IMR-90 (cell line): ENCODE measurements around the gene INPP4A. TPM values are rescaled to one million over a fixed set of nuclear protein-coding genes. Genes with fewer than 3 reads are reported as not detected.

Source experiments
- ATAC-seq: fragments of 200-7000 bp; cut with Tn5 transposase; 2 replicates; pipeline ENCODE4 v1.9.1; 2020; ENCODE audit warnings: low read depth, mild to moderate bottlenecking, moderate library complexity
- BruUV-seq: library from RNA; stranded (reverse); fragments of 400-500 nt; replicated peaks from 2 replicates; lab custom pipeline; 2021; lab: Mats Ljungman, UMichigan
- CTCF ChIA-PET: fragments of 300-600 bp; formaldehyde crosslinking; extraction: SDS; loops from one replicate; lab custom pipeline; 2021; ENCODE audit warnings: antibody characterized with exemption; lab: Yijun Ruan, JAX
- POLR2A ChIA-PET: fragments of 300-600 bp; sonication (Branson Sonifier 250); formaldehyde crosslinking; loops from one replicate; lab custom pipeline; 2022; ENCODE audit warnings: antibody characterized with exemption; ENCODE audit not compliant: unreplicated experiment; lab: Charles Lee
- DNase-seq: peaks from one replicate; pipeline ENCODE4 v3.0.0; 2013
- H2AFZ ChIP-seq: replicated peaks from 2 replicates; pipeline ENCODE3; 2013; ENCODE audit warnings: low read length, mild to moderate bottlenecking; ENCODE audit not compliant: poor library complexity
- H2AK5ac ChIP-seq: 2 replicates; pipeline ENCODE4 v1.6.1; 2013; ENCODE audit warnings: low read depth, low read length, inconsistent platforms
- H2AK9ac ChIP-seq: replicated peaks from 2 replicates; pipeline ENCODE3; 2013; ENCODE audit warnings: mild to moderate bottlenecking, low read depth, low read length, moderate library complexity; ENCODE audit not compliant: poor library complexity
- H2BK120ac ChIP-seq: 2 replicates; pipeline ENCODE4 v1.6.1; 2013; ENCODE audit warnings: low read depth, low read length, inconsistent platforms
- H2BK15ac ChIP-seq: 3 replicates; pipeline ENCODE4 v1.6.1; 2013; ENCODE audit warnings: low read depth, low read length, inconsistent platforms
- H2BK20ac ChIP-seq: 2 replicates; pipeline ENCODE4 v1.6.1; 2013; ENCODE audit warnings: low read depth, mild to moderate bottlenecking, inconsistent platforms, low read length, moderate library complexity
- H2BK5ac ChIP-seq: 2 replicates; pipeline ENCODE4 v1.6.1; 2013; ENCODE audit warnings: mild to moderate bottlenecking, low read depth, low read length, inconsistent platforms; ENCODE audit not compliant: poor library complexity, severe bottlenecking
- H3K14ac ChIP-seq: replicated peaks from 2 replicates; pipeline ENCODE4 v1.6.1; 2013; ENCODE audit warnings: low read depth, low read length, inconsistent platforms
- H3K18ac ChIP-seq: 2 replicates; pipeline ENCODE4 v1.6.1; 2013; ENCODE audit warnings: low read depth, low read length, control low read depth
- H3K23ac ChIP-seq: 2 replicates; pipeline ENCODE4 v1.6.1; 2013; ENCODE audit warnings: low read depth, low read length, inconsistent platforms
- H3K27ac ChIP-seq: 2 replicates; pipeline ENCODE4 v1.5.1; 2013; ENCODE audit warnings: mild to moderate bottlenecking, control low read depth, low read length; ENCODE audit not compliant: insufficient read depth
- H3K27me3 ChIP-seq: 2 replicates; pipeline ENCODE4 v1.6.1; 2013; ENCODE audit warnings: low read length; ENCODE audit not compliant: control insufficient read depth, insufficient read depth
- H3K36me3 ChIP-seq: 2 replicates; pipeline ENCODE4 v1.6.1; 2013; ENCODE audit warnings: low read length, mixed read lengths; ENCODE audit not compliant: control insufficient read depth, insufficient read depth
- H3K4ac ChIP-seq: 2 replicates; pipeline ENCODE4 v1.6.1; 2013; ENCODE audit warnings: low read depth, low read length, inconsistent platforms
- H3K4me1 ChIP-seq: 2 replicates; pipeline ENCODE4 v1.6.1; 2013; ENCODE audit warnings: low read length, mixed read lengths; ENCODE audit not compliant: control insufficient read depth, insufficient read depth
- H3K4me2 ChIP-seq: 2 replicates; pipeline ENCODE4 v1.6.1; 2013; ENCODE audit warnings: low read depth, mild to moderate bottlenecking, control low read depth, low read length, moderate library complexity
- H3K4me3 ChIP-seq: 2 replicates; pipeline ENCODE4 v1.5.1; 2013; ENCODE audit warnings: low read depth, mild to moderate bottlenecking, control low read depth, low read length, moderate library complexity; ENCODE audit not compliant: insufficient read depth
- H3K56ac ChIP-seq: 2 replicates; pipeline ENCODE4 v1.6.1; 2013; ENCODE audit warnings: low read length, inconsistent platforms; ENCODE audit not compliant: insufficient read depth; ENCODE audit errors: extremely low read depth
- H3K79me1 ChIP-seq, 2 experiments: 2 replicates each; pipeline ENCODE4 v1.6.1; 2013; ENCODE audit warnings: low read length in 2 of 2, inconsistent platforms in 1 of 2, low read depth in 1 of 2
- H3K9ac ChIP-seq: 2 replicates; pipeline ENCODE4 v1.6.1; 2013; ENCODE audit warnings: low read depth, low read length, control low read depth
- H3K9me1 ChIP-seq: 2 replicates; pipeline ENCODE4 v1.6.1; 2013; ENCODE audit warnings: low read length, inconsistent platforms; ENCODE audit not compliant: insufficient read depth
- H3K9me3 ChIP-seq: 2 replicates; pipeline ENCODE4 v1.6.1; 2013; ENCODE audit warnings: low read length; ENCODE audit not compliant: control insufficient read depth, insufficient read depth
- H4K20me1 ChIP-seq: 2 replicates; pipeline ENCODE4 v1.6.1; 2013; ENCODE audit warnings: low read length, inconsistent platforms; ENCODE audit not compliant: insufficient read depth
- H4K5ac ChIP-seq: 2 replicates; pipeline ENCODE4 v1.6.1; 2013; ENCODE audit warnings: mild to moderate bottlenecking, low read depth, low read length, control low read depth
- H4K8ac ChIP-seq, 2 experiments: 2 replicates each; pipeline ENCODE4 v1.6.1; 2013; ENCODE audit warnings: low read depth in 2 of 2, low read length in 2 of 2, control low read depth in 1 of 2, inconsistent platforms in 1 of 2
- H4K91ac ChIP-seq: 2 replicates; pipeline ENCODE4 v1.6.1; 2013; ENCODE audit warnings: low read depth, low read length, inconsistent platforms; ENCODE audit not compliant: insufficient read depth
- BHLHE40 ChIP-seq: fragments of 150-350 bp; IDR thresholded peaks from 2 replicates; pipeline ENCODE4 v1.6.1; 2016; ENCODE audit warnings: mild to moderate bottlenecking, low read depth, low read length
- CEBPB ChIP-seq: IDR thresholded peaks from 2 replicates; pipeline ENCODE4 v1.6.1; 2012; ENCODE audit warnings: low read depth, low read length, improper control_type of control experiment
- CHD1 ChIP-seq: IDR thresholded peaks from 2 replicates; pipeline ENCODE4 v1.6.1; 2012; ENCODE audit warnings: low read depth, low read length, improper control_type of control experiment
- CTCF ChIP-seq: conservative IDR thresholded peaks from 2 replicates; pipeline ENCODE4 v1.5.1; 2012; ENCODE audit warnings: mild to moderate bottlenecking, low read depth, low read length, improper control_type of control experiment
- ELK1 ChIP-seq: fragments of 150-350 bp; IDR thresholded peaks from 2 replicates; pipeline ENCODE4 v1.6.1; 2016; ENCODE audit warnings: low read depth, mild to moderate bottlenecking, low read length, moderate library complexity, borderline replicate concordance
- FOS ChIP-seq: fragments of 150-350 bp; IDR thresholded peaks from 2 replicates; pipeline ENCODE4 v1.6.1; 2016; ENCODE audit warnings: low read depth, low read length
- MAFK ChIP-seq: IDR thresholded peaks from 2 replicates; pipeline ENCODE4 v1.6.1; 2012; ENCODE audit warnings: low read depth, low read length, improper control_type of control experiment
- MAZ ChIP-seq: IDR thresholded peaks from 2 replicates; pipeline ENCODE4 v1.6.1; 2012; ENCODE audit warnings: low read depth, mild to moderate bottlenecking, low read length, improper control_type of control experiment, moderate library complexity, borderline replicate concordance
- MXI1 ChIP-seq: IDR thresholded peaks from 2 replicates; pipeline ENCODE4 v1.6.1; 2012; ENCODE audit warnings: low read depth, mild to moderate bottlenecking, low read length, moderate library complexity, borderline replicate concordance
- NFE2L2 ChIP-seq: fragments of 150-350 bp; IDR thresholded peaks from 2 replicates; pipeline ENCODE4 v1.6.1; 2016; ENCODE audit warnings: low read depth, mild to moderate bottlenecking, low read length
- POLR2A ChIP-seq: IDR thresholded peaks from 2 replicates; pipeline ENCODE4 v1.6.1; 2012; ENCODE audit warnings: mild to moderate bottlenecking, low read depth, low read length
- RAD21 ChIP-seq: IDR thresholded peaks from 2 replicates; pipeline ENCODE4 v1.6.1; 2012; ENCODE audit warnings: low read length, improper control_type of control experiment
- RCOR1 ChIP-seq: IDR thresholded peaks from 2 replicates; pipeline ENCODE4 v1.6.1; 2012; ENCODE audit warnings: mild to moderate bottlenecking, low read length, improper control_type of control experiment; ENCODE audit not compliant: insufficient replicate concordance
- RFX5 ChIP-seq: IDR thresholded peaks from 2 replicates; pipeline ENCODE4 v1.8.0; 2012; ENCODE audit warnings: low read depth, mild to moderate bottlenecking, low read length, moderate library complexity
- SMC3 ChIP-seq: fragments of 150-350 bp; IDR thresholded peaks from 2 replicates; pipeline ENCODE4 v1.6.1; 2016; ENCODE audit warnings: low read depth, mild to moderate bottlenecking, antibody characterized with exemption, low read length, moderate library complexity
- USF2 ChIP-seq: fragments of 150-350 bp; IDR thresholded peaks from 2 replicates; pipeline ENCODE4 v1.6.1; 2017; ENCODE audit warnings: mild to moderate bottlenecking, antibody characterized with exemption, low read length, low read depth
- WGBS, 2 experiments: methylation state at CpG; one replicate each; pipeline versions ENCODE4 v1.1.5 to v1.1.7; 2013; ENCODE audit warnings: missing lambda C conversion rate in 2 of 2; ENCODE audit not compliant: insufficient read length in 1 of 2; ENCODE audit errors: extremely low coverage in 2 of 2; 5-methylcytosine and 5-hydroxymethylcytosine counted together
- dilution Hi-C: fragments of 300-500 bp; cut with HindIII; formaldehyde crosslinking; loops from one replicate; pipeline ENCODE4 v1.14.3; 2018; ENCODE audit warnings: low sequenced_read_pairs; ENCODE audit not compliant: unreplicated experiment
- in situ Hi-C: fragments of 300-500 bp; cut with MboI; formaldehyde crosslinking; loops from 3 replicates; pipeline ENCODE4 v1.14.3; 2019; ENCODE audit warnings: low sequenced_read_pairs, inconsistent platforms, mixed read lengths
- intact Hi-C: fragments of 100-400 bp; cut with micrococcal nuclease; formaldehyde crosslinking; loops from 2 replicates; pipeline ENCODE4 v1.10.0; 2022
- polyA plus RNA-seq, 3 experiments: library from polyadenylated mRNA; depleted of rRNA; stranded (reverse); fragments of >200 nt; gene quantifications; 2 replicates each; pipeline ENCODE4 v1.2.3, GENCODE V29; 2012; ENCODE audit warnings: low replicate concordance in 1 of 3
- total RNA-seq: library from RNA; depleted of rRNA; stranded (reverse); fragments of >200 nt; gene quantifications from 2 replicates; pipeline ENCODE4 v1.2.3, GENCODE V29; 2012

The INPP4A gene
- total and polyA plus RNA-seq, 2 of the 4 experiments (the other 2 are of a cell fraction): 14.5 to 27.1 TPM

- H3K9me3 ChIP-seq: no peaks in the 10 kb centered on the region
- H3K27me3 ChIP-seq: no peaks in the 10 kb centered on the region
- H3K9ac ChIP-seq: no peak overlapping the region
- H2AK5ac ChIP-seq: no peak overlapping the region
- H3K27ac ChIP-seq: no peak overlapping the region
- no peak overlapping the region for H2BK20ac ChIP-seq
- TF ChIP-seq POLR2A (no peak), SMC3 (no peak), CTCF (no peak), CHD1 (no peak), FOS (no peak), MAZ (no peak), RAD21 (no peak), RFX5 (no peak), BHLHE40 (no peak), MXI1 (no peak), CEBPB (no peak), USF2 (no peak), ELK1 (no peak), NFE2L2 (no peak), MAFK (no peak), RCOR1 (no peak)
- peaks cover 25% of the 10 kb centered on the region for H3K36me3 ChIP-seq
- H3K4me3 ChIP-seq: no peak overlapping the region
- H2BK5ac ChIP-seq: no peak overlapping the region
- no peak overlapping the region for H2BK120ac ChIP-seq
- WGBS, 2 experiments: no CpG with 5 or more reads among the region's 11 CpGs
- in situ Hi-C loops: no loop called here
- H3K18ac ChIP-seq: no peak overlapping the region
- ChIA-PET CTCF (no interaction called here), POLR2A (no interaction called here)
- no peak overlapping the region for H4K91ac ChIP-seq
- H4K20me1 ChIP-seq: no peaks in the 10 kb centered on the region
- H2AK9ac ChIP-seq: no peak overlapping the region
- H4K8ac ChIP-seq: no peak overlapping the region
- H3K56ac ChIP-seq: no peak overlapping the region
- no peak overlapping the region for H2BK15ac ChIP-seq
- no peak overlapping the region for H3K14ac ChIP-seq
- DNase-seq (no peak), ATAC-seq (no peak)
- H4K5ac ChIP-seq: no peak overlapping the region
- peaks cover 5% of the 10 kb centered on the region; the same call in 1 of the 2 replicates for H3K9me1 ChIP-seq
- intact Hi-C loops: no loop called here
- no peak overlapping the region for H3K4ac ChIP-seq
- H3K4me2 ChIP-seq: no peak overlapping the region
- H3K23ac ChIP-seq: no peak overlapping the region
- dilution Hi-C loops: no loop called here
- BruUV-seq: no TSS peak
- no peaks in the 10 kb centered on the region for H3K4me1 ChIP-seq
- H3K79me1 ChIP-seq: no peaks in the 10 kb centered on the region
- H2AFZ ChIP-seq: no peak overlapping the region
Measured at GRCh38 chr2:98543214-98543613, 98.6 kb downstream of the INPP4A start.
